ENCODE data around the gene OARD1.
"Not testable (repeated sequence)": the region's sequence is repeated elsewhere in the genome, so short reads cannot be mapped to it uniquely, and the experiment has no call there.

Gene OARD1

DNA sequence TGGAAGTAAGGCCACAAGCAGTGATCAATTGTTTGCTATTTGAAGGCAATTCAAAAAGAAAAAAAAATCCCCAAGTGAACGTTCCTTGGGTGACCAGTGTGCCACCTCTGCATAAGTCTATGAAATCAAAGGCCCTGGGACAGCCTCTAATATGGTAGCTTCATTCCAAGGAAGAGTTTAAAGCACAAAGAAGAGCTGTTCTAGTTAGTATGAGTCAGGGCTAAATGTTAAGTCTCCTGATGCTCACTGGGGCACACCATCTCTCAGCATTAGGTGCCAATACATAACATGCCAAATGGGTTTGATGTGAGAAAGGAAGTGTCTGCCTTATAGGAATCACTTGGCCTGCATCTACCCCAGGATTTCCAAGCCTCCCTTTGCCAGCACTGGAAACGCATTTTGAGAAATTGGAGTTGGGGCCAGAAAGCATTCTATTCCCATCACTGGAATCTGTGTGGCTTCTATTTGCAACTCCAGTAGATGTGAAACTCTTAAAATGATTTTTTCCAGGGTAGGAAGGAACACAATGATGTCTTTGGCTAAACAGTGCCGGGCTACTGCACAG, 46.1 kb downstream of the OARD1 start:
- DNase-seq (ENCODE audit: low read depth) = no peak

DNA sequence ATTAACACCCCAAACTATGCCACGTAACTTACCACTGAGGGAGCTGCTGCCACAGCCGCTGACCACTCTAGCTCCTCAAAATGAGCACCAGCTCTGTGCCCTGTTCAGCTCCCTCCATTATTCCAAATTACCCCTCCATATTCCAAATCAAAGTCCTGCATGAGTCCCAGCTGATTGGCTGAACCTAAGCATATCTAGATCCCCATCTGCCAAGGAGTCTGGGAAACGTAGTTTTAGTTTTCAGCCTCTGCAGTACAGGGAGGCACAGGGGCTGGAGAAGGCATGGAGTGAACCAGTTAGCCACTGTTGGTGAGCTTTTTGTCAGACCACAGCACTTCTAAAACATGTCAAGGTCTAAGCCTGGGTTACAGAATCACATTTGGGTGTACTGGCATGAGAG, 49.0 kb downstream of the OARD1 start:
- DNase-seq (ENCODE audit: low read depth) = no peak

DNA sequence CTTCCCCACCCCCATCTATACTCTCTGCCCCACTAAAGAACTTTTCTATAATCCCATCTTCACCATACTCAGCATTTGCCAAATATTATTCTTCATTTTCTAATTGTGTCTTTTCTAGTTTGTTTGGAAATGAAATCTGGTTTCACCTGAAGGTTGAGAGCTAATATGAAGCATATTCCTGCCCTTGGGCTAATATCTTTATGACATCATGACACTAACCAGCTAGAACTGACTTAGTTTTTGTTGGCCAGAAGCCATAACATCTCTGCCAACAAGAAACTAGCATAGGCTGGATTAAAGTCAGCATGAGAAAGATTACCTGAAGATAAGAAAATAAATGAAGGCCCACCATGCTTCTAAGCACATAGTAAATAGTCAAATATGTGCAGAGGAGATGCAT, 49.9 kb downstream of the OARD1 start:
- no peak for DNase-seq (ENCODE audit: low read depth)

DNA sequence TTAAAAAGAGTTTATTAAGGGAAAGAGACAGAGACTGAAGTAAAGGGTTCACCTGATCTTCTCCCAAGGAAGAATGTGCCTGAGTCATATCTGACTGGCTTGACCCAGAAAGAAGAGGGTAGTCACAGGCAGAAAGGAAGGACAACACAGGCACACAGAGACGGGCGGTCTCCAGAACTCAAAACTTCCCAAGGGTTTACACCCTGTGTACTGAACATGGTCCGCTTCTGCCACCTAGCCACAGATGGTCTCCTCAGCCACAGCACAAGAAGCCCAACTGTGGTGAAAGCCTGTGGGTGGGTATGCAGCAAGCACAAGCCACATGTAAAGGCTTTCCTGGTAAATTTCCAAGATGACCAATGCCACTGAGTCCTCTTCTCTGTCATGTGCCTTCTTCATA, 50.3 kb downstream of the OARD1 start:
- peak; percentile 37 for DNase-seq (ENCODE audit: low read depth)

DNA sequence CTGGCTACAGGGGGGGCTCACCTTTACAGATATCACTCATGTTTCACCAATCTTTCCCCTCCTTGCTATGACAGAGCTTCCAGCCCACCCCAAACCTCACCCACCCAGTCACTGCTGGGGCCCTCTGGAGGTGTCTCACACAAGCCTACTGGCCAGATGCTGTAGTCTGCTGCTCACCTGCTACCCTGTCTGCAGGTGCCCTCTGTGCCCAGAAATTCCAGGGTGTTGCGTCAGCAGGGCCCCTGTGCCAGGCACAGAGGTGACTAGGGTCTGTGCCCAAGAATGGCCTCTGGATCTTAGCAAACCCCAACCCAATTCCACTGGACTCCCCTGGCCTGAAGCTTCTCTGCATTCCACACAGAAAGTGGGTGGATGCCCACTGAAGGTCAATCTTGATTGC, 54.5 kb downstream of the OARD1 start:
- no peak for DNase-seq (ENCODE audit: low read depth)

DNA sequence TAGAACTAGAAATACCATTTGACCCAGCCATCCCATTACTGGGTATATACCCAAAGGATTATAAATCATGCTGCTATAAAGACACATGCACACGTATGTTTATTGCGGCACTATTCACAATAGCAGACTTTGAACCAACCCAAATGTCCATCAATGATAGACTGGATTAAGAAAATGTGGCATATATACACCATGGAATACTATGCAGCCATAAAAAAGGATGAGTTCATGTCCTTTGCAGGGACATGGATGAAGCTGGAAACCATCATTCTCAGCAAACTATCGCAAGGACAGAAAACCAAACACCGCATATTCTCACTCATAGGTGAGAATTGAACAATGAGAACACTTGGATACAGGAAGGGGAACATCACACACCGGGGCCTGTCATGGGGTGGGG, 56.3 kb downstream of the OARD1 start:
- not testable (repeated sequence) for DNase-seq (ENCODE audit: low read depth)

DNA sequence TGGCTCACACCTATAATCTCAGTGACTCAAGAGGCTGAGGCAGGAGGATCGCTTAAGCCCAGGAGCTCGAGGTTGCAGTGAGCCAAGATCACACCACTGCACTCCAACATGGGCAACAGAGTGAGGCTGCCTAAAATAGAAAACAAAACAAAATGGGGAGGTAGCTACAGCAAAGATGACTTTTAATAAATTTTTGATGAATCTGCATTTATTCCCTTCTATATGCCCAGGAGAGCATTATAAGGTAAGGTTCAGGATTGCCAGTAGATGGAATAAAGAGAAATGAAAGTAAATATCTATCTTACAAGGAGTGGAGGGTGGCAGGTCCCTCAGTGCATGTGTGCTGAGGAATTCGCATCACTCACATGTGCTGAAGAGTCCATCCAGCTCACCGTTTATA, 57.4 kb downstream of the OARD1 start:
- no peak for DNase-seq (ENCODE audit: low read depth)
